IMR-90 (cell line): ENCODE results near the gene COL25A1. TPM values are rescaled to one million over a fixed set of nuclear protein-coding genes. Genes with fewer than 3 reads are reported as not detected.

Experiments used
- ATAC-seq: fragments of 200-7000 bp; cut with Tn5 transposase; 2 replicates; pipeline ENCODE4 v1.9.1; 2020; ENCODE audit warnings: low read depth, mild to moderate bottlenecking, moderate library complexity
- BruUV-seq: library from RNA; stranded (reverse); fragments of 400-500 nt; replicated peaks from 2 replicates; lab custom pipeline; 2021; lab: Mats Ljungman, UMichigan
- CTCF ChIA-PET: fragments of 300-600 bp; formaldehyde crosslinking; extraction: SDS; loops from one replicate; lab custom pipeline; 2021; ENCODE audit warnings: antibody characterized with exemption; lab: Yijun Ruan, JAX
- POLR2A ChIA-PET: fragments of 300-600 bp; sonication (Branson Sonifier 250); formaldehyde crosslinking; loops from one replicate; lab custom pipeline; 2022; ENCODE audit warnings: antibody characterized with exemption; ENCODE audit not compliant: unreplicated experiment; lab: Charles Lee
- DNase-seq: peaks from one replicate; pipeline ENCODE4 v3.0.0; 2013
- H2AFZ ChIP-seq: replicated peaks from 2 replicates; pipeline ENCODE3; 2013; ENCODE audit warnings: low read length, mild to moderate bottlenecking; ENCODE audit not compliant: poor library complexity
- H2AK5ac ChIP-seq: 2 replicates; pipeline ENCODE4 v1.6.1; 2013; ENCODE audit warnings: low read depth, low read length, inconsistent platforms
- H2AK9ac ChIP-seq: replicated peaks from 2 replicates; pipeline ENCODE3; 2013; ENCODE audit warnings: mild to moderate bottlenecking, low read depth, low read length, moderate library complexity; ENCODE audit not compliant: poor library complexity
- H2BK120ac ChIP-seq: 2 replicates; pipeline ENCODE4 v1.6.1; 2013; ENCODE audit warnings: low read depth, low read length, inconsistent platforms
- H2BK15ac ChIP-seq: 3 replicates; pipeline ENCODE4 v1.6.1; 2013; ENCODE audit warnings: low read depth, low read length, inconsistent platforms
- H2BK20ac ChIP-seq: 2 replicates; pipeline ENCODE4 v1.6.1; 2013; ENCODE audit warnings: low read depth, mild to moderate bottlenecking, inconsistent platforms, low read length, moderate library complexity
- H2BK5ac ChIP-seq: 2 replicates; pipeline ENCODE4 v1.6.1; 2013; ENCODE audit warnings: mild to moderate bottlenecking, low read depth, low read length, inconsistent platforms; ENCODE audit not compliant: poor library complexity, severe bottlenecking
- H3K14ac ChIP-seq: replicated peaks from 2 replicates; pipeline ENCODE4 v1.6.1; 2013; ENCODE audit warnings: low read depth, low read length, inconsistent platforms
- H3K18ac ChIP-seq: 2 replicates; pipeline ENCODE4 v1.6.1; 2013; ENCODE audit warnings: low read depth, low read length, control low read depth
- H3K23ac ChIP-seq: 2 replicates; pipeline ENCODE4 v1.6.1; 2013; ENCODE audit warnings: low read depth, low read length, inconsistent platforms
- H3K27ac ChIP-seq: 2 replicates; pipeline ENCODE4 v1.5.1; 2013; ENCODE audit warnings: mild to moderate bottlenecking, control low read depth, low read length; ENCODE audit not compliant: insufficient read depth
- H3K27me3 ChIP-seq: 2 replicates; pipeline ENCODE4 v1.6.1; 2013; ENCODE audit warnings: low read length; ENCODE audit not compliant: control insufficient read depth, insufficient read depth
- H3K36me3 ChIP-seq: 2 replicates; pipeline ENCODE4 v1.6.1; 2013; ENCODE audit warnings: low read length, mixed read lengths; ENCODE audit not compliant: control insufficient read depth, insufficient read depth
- H3K4ac ChIP-seq: 2 replicates; pipeline ENCODE4 v1.6.1; 2013; ENCODE audit warnings: low read depth, low read length, inconsistent platforms
- H3K4me1 ChIP-seq: 2 replicates; pipeline ENCODE4 v1.6.1; 2013; ENCODE audit warnings: low read length, mixed read lengths; ENCODE audit not compliant: control insufficient read depth, insufficient read depth
- H3K4me2 ChIP-seq: 2 replicates; pipeline ENCODE4 v1.6.1; 2013; ENCODE audit warnings: low read depth, mild to moderate bottlenecking, control low read depth, low read length, moderate library complexity
- H3K4me3 ChIP-seq: 2 replicates; pipeline ENCODE4 v1.5.1; 2013; ENCODE audit warnings: low read depth, mild to moderate bottlenecking, control low read depth, low read length, moderate library complexity; ENCODE audit not compliant: insufficient read depth
- H3K56ac ChIP-seq: 2 replicates; pipeline ENCODE4 v1.6.1; 2013; ENCODE audit warnings: low read length, inconsistent platforms; ENCODE audit not compliant: insufficient read depth; ENCODE audit errors: extremely low read depth
- H3K79me1 ChIP-seq, 2 experiments: 2 replicates each; pipeline ENCODE4 v1.6.1; 2013; ENCODE audit warnings: low read length in 2 of 2, inconsistent platforms in 1 of 2, low read depth in 1 of 2
- H3K9ac ChIP-seq: 2 replicates; pipeline ENCODE4 v1.6.1; 2013; ENCODE audit warnings: low read depth, low read length, control low read depth
- H3K9me1 ChIP-seq: 2 replicates; pipeline ENCODE4 v1.6.1; 2013; ENCODE audit warnings: low read length, inconsistent platforms; ENCODE audit not compliant: insufficient read depth
- H3K9me3 ChIP-seq: 2 replicates; pipeline ENCODE4 v1.6.1; 2013; ENCODE audit warnings: low read length; ENCODE audit not compliant: control insufficient read depth, insufficient read depth
- H4K20me1 ChIP-seq: 2 replicates; pipeline ENCODE4 v1.6.1; 2013; ENCODE audit warnings: low read length, inconsistent platforms; ENCODE audit not compliant: insufficient read depth
- H4K5ac ChIP-seq: 2 replicates; pipeline ENCODE4 v1.6.1; 2013; ENCODE audit warnings: mild to moderate bottlenecking, low read depth, low read length, control low read depth
- H4K8ac ChIP-seq, 2 experiments: 2 replicates each; pipeline ENCODE4 v1.6.1; 2013; ENCODE audit warnings: low read depth in 2 of 2, low read length in 2 of 2, control low read depth in 1 of 2, inconsistent platforms in 1 of 2
- H4K91ac ChIP-seq: 2 replicates; pipeline ENCODE4 v1.6.1; 2013; ENCODE audit warnings: low read depth, low read length, inconsistent platforms; ENCODE audit not compliant: insufficient read depth
- CHD1 ChIP-seq: IDR thresholded peaks from 2 replicates; pipeline ENCODE4 v1.6.1; 2012; ENCODE audit warnings: low read depth, low read length, improper control_type of control experiment
- MAZ ChIP-seq: IDR thresholded peaks from 2 replicates; pipeline ENCODE4 v1.6.1; 2012; ENCODE audit warnings: low read depth, mild to moderate bottlenecking, low read length, improper control_type of control experiment, moderate library complexity, borderline replicate concordance
- RAD21 ChIP-seq: IDR thresholded peaks from 2 replicates; pipeline ENCODE4 v1.6.1; 2012; ENCODE audit warnings: low read length, improper control_type of control experiment
- RCOR1 ChIP-seq: IDR thresholded peaks from 2 replicates; pipeline ENCODE4 v1.6.1; 2012; ENCODE audit warnings: mild to moderate bottlenecking, low read length, improper control_type of control experiment; ENCODE audit not compliant: insufficient replicate concordance
- USF2 ChIP-seq: fragments of 150-350 bp; IDR thresholded peaks from 2 replicates; pipeline ENCODE4 v1.6.1; 2017; ENCODE audit warnings: mild to moderate bottlenecking, antibody characterized with exemption, low read length, low read depth
- WGBS, 2 experiments: methylation state at CpG; one replicate each; pipeline versions ENCODE4 v1.1.5 to v1.1.7; 2013; ENCODE audit warnings: missing lambda C conversion rate in 2 of 2; ENCODE audit not compliant: insufficient read length in 1 of 2; ENCODE audit errors: extremely low coverage in 2 of 2; 5-methylcytosine and 5-hydroxymethylcytosine counted together
- dilution Hi-C: fragments of 300-500 bp; cut with HindIII; formaldehyde crosslinking; loops from one replicate; pipeline ENCODE4 v1.14.3; 2018; ENCODE audit warnings: low sequenced_read_pairs; ENCODE audit not compliant: unreplicated experiment
- in situ Hi-C: fragments of 300-500 bp; cut with MboI; formaldehyde crosslinking; loops from 3 replicates; pipeline ENCODE4 v1.14.3; 2019; ENCODE audit warnings: low sequenced_read_pairs, inconsistent platforms, mixed read lengths
- intact Hi-C: fragments of 100-400 bp; cut with micrococcal nuclease; formaldehyde crosslinking; loops from 2 replicates; pipeline ENCODE4 v1.10.0; 2022
- polyA plus RNA-seq, 3 experiments: library from polyadenylated mRNA; depleted of rRNA; stranded (reverse); fragments of >200 nt; gene quantifications; 2 replicates each; pipeline ENCODE4 v1.2.3, GENCODE V29; 2012; ENCODE audit warnings: low replicate concordance in 1 of 3
- total RNA-seq: library from RNA; depleted of rRNA; stranded (reverse); fragments of >200 nt; gene quantifications from 2 replicates; pipeline ENCODE4 v1.2.3, GENCODE V29; 2012

Gene COL25A1
- total and polyA plus RNA-seq, 2 of the 4 experiments (the other 2 are of a cell fraction), result under 0.01 to 0.05 TPM

- DNase-seq (no peak), ATAC-seq (no peak)
- H3K4me3 ChIP-seq, result no peak overlapping the region
- no peak overlapping the region for H2AK5ac ChIP-seq
- H3K4me2 ChIP-seq, result no peak overlapping the region
- 90% methylated on average over 2 of the region's 4 CpGs; no CpG with 5 or more reads in 1 of the 2 experiments for WGBS, 2 experiments
- H3K18ac ChIP-seq, result no peak overlapping the region
- no peak overlapping the region for H3K23ac ChIP-seq
- H4K91ac ChIP-seq, result no peak overlapping the region
- H3K9ac ChIP-seq, result no peak overlapping the region
- POLR2A ChIA-PET, result no interaction called here
- TF ChIP-seq RAD21, result no peak
- no peak for TF ChIP-seq CHD1
- TF ChIP-seq RCOR1, result no peak
- no peak for TF ChIP-seq MAZ
- TF ChIP-seq USF2, result no peak
- H2AK9ac ChIP-seq, result no peak overlapping the region
- no peak overlapping the region for H2BK20ac ChIP-seq
- no peak overlapping the region for H3K56ac ChIP-seq
- no peak overlapping the region for H3K14ac ChIP-seq
- in situ Hi-C loops (no loop called here), intact Hi-C loops (no loop called here), dilution Hi-C loops (no loop called here)
- H4K8ac ChIP-seq, result no peak overlapping the region
- H4K5ac ChIP-seq, result no peak overlapping the region
- no peak overlapping the region for H3K27ac ChIP-seq
- H3K27me3 ChIP-seq, result no peaks in the 10 kb centered on the region
- no peaks in the 10 kb centered on the region for H4K20me1 ChIP-seq
- H2AFZ ChIP-seq, result no peak overlapping the region
- no peak overlapping the region for H2BK5ac ChIP-seq
- no peaks in the 10 kb centered on the region for H3K4me1 ChIP-seq
- no peak overlapping the region for H2BK120ac ChIP-seq
- no peaks in the 10 kb centered on the region for H3K79me1 ChIP-seq
- no TSS peak for BruUV-seq
- no peak overlapping the region for H2BK15ac ChIP-seq
- no peaks in the 10 kb centered on the region for H3K9me1 ChIP-seq
- no peak overlapping the region for H3K4ac ChIP-seq
- H3K9me3 ChIP-seq, result no peaks in the 10 kb centered on the region
- CTCF ChIA-PET, result no interaction called here
- no peaks in the 10 kb centered on the region for H3K36me3 ChIP-seq
Measured at GRCh38 chr4:109254845-109255244, 47.6 kb downstream of the COL25A1 start.
